WTC11 (cell line): ENCODE data around the gene MCRS1. TPM values are rescaled to one million over a fixed set of nuclear protein-coding genes. Genes with fewer than 3 reads are reported as not detected.

Experiments
- ATAC-seq: fragments of 200-7000 bp; cut with Tn5 transposase; 2 replicates; pipeline ENCODE4 v1.10.0; 2021; ENCODE audit warnings: mild to moderate bottlenecking, moderate library complexity
- CTCF ChIA-PET: fragments of 300-600 bp; sonication (Branson Sonifier 250); formaldehyde crosslinking; loops from one replicate; lab custom pipeline; 2021; ENCODE audit warnings: antibody characterized with exemption; lab: Charles Lee
- POLR2A ChIA-PET: fragments of 350-600 bp; sonication (Branson Sonifier 250); formaldehyde crosslinking; loops from one replicate; lab custom pipeline; 2021; ENCODE audit warnings: antibody characterized with exemption; lab: Charles Lee
- DNase-seq: peaks from one replicate; pipeline ENCODE4 v3.0.0; 2021; ENCODE audit warnings: low spot score
- H3K27ac Mint-ChIP-seq: 2 replicates; pipeline ENCODE4 v1.8.0; 2021; ENCODE audit warnings: mixed read lengths
- H3K27me3 Mint-ChIP-seq: 2 replicates; pipeline ENCODE4 v1.8.0; 2021; ENCODE audit warnings: low read depth, mild to moderate bottlenecking, moderate library complexity, mixed read lengths
- H3K36me3 Mint-ChIP-seq: 2 replicates; pipeline ENCODE4 v1.8.0; 2021; ENCODE audit warnings: mixed read lengths
- H3K4me1 Mint-ChIP-seq: 2 replicates; pipeline ENCODE4 v1.8.0; 2022; ENCODE audit warnings: mixed read lengths
- H3K4me3 Mint-ChIP-seq: 2 replicates; pipeline ENCODE4 v1.8.0; 2021; ENCODE audit warnings: mild to moderate bottlenecking, moderate library complexity, mixed read lengths
- H3K9me3 Mint-ChIP-seq: 2 replicates; pipeline ENCODE4 v1.8.0; 2021; ENCODE audit warnings: mixed read lengths
- CBFB ChIP-seq: sonication (generic); formaldehyde crosslinking; IDR thresholded peaks from 2 replicates; pipeline ENCODE4 v1.8.1; 2022; ENCODE audit warnings: mild to moderate bottlenecking, low read depth, missing genetic modification reagents
- E2F1 ChIP-seq: sonication (generic); formaldehyde crosslinking; IDR thresholded peaks from 2 replicates; pipeline ENCODE4 v1.8.0; 2022; ENCODE audit warnings: mild to moderate bottlenecking, missing genetic modification reagents
- ELF4 ChIP-seq: sonication (generic); formaldehyde crosslinking; IDR thresholded peaks from 2 replicates; pipeline ENCODE4 v1.8.1; 2022; ENCODE audit warnings: low read depth, mild to moderate bottlenecking, moderate library complexity, missing genetic modification reagents
- HMGXB4 ChIP-seq: sonication (generic); formaldehyde crosslinking; IDR thresholded peaks from 2 replicates; pipeline ENCODE4 v1.8.1; 2023; ENCODE audit warnings: mild to moderate bottlenecking, moderate library complexity, missing genetic modification reagents
- KAT7 ChIP-seq: sonication (generic); formaldehyde crosslinking; IDR thresholded peaks from 2 replicates; pipeline ENCODE4 v1.8.1; 2023; ENCODE audit warnings: missing genetic modification reagents, mild to moderate bottlenecking, borderline replicate concordance
- MAX ChIP-seq: sonication (generic); formaldehyde crosslinking; IDR thresholded peaks from 2 replicates; pipeline ENCODE4 v1.8.0; 2022; ENCODE audit warnings: mild to moderate bottlenecking, missing genetic modification reagents
- MYBL2 ChIP-seq: sonication (generic); formaldehyde crosslinking; IDR thresholded peaks from 2 replicates; pipeline ENCODE4 v1.8.1; 2023; ENCODE audit warnings: mild to moderate bottlenecking, moderate library complexity, missing genetic modification reagents
- NFATC4 ChIP-seq: fragments of 250-450 bp; sonication (Bioruptor Pico); IDR thresholded peaks from 2 replicates; pipeline ENCODE4 v1.9.0; 2021; ENCODE audit warnings: mild to moderate bottlenecking
- NR2C2 ChIP-seq: sonication (generic); formaldehyde crosslinking; IDR thresholded peaks from 2 replicates; pipeline ENCODE4 v1.8.0; 2022; ENCODE audit warnings: mild to moderate bottlenecking, missing genetic modification reagents
- PREB ChIP-seq: sonication (generic); formaldehyde crosslinking; IDR thresholded peaks from 2 replicates; pipeline ENCODE4 v1.8.1; 2022; ENCODE audit warnings: mild to moderate bottlenecking, missing genetic modification reagents, moderate library complexity, borderline replicate concordance
- PRRX2 ChIP-seq: fragments of 250-450 bp; sonication (Bioruptor Pico); IDR thresholded peaks from 2 replicates; pipeline ENCODE4 v1.8.0; 2021; ENCODE audit warnings: mild to moderate bottlenecking
- ZNF138 ChIP-seq: sonication (generic); formaldehyde crosslinking; conservative IDR thresholded peaks from 2 replicates; pipeline ENCODE4 v1.8.1; 2022; ENCODE audit warnings: mild to moderate bottlenecking, moderate library complexity, missing genetic modification reagents
- ZNF263 ChIP-seq: sonication (generic); formaldehyde crosslinking; IDR thresholded peaks from 2 replicates; pipeline ENCODE4 v1.8.1; 2022; ENCODE audit warnings: low read depth, mild to moderate bottlenecking, moderate library complexity, missing genetic modification reagents
- ZNF281 ChIP-seq: sonication (generic); formaldehyde crosslinking; IDR thresholded peaks from 2 replicates; pipeline ENCODE4 v1.8.0; 2023; ENCODE audit warnings: mild to moderate bottlenecking, missing genetic modification reagents
- total RNA-seq: library from RNA; stranded (reverse); gene quantifications from 3 replicates; pipeline ENCODE4 v1.2.3, GENCODE V29; 2021
- TF ChIP-seq, protein P1 (sequence below): sonication (generic); formaldehyde crosslinking; IDR thresholded peaks from 2 replicates; pipeline ENCODE4 v1.8.0; 2022; ENCODE audit warnings: mild to moderate bottlenecking, missing genetic modification reagents
- TF ChIP-seq, protein P2 (sequence below): sonication (generic); formaldehyde crosslinking; IDR thresholded peaks from 2 replicates; pipeline ENCODE4 v1.8.1; 2023; ENCODE audit warnings: mild to moderate bottlenecking, missing genetic modification reagents
- TF ChIP-seq, protein P3 (sequence below): sonication (generic); formaldehyde crosslinking; IDR thresholded peaks from 2 replicates; pipeline ENCODE4 v1.8.1; 2023; ENCODE audit warnings: mild to moderate bottlenecking, missing genetic modification reagents

MCRS1 gene
- total RNA-seq, 1 experiment from 2014 or later = 105 TPM

DNA sequence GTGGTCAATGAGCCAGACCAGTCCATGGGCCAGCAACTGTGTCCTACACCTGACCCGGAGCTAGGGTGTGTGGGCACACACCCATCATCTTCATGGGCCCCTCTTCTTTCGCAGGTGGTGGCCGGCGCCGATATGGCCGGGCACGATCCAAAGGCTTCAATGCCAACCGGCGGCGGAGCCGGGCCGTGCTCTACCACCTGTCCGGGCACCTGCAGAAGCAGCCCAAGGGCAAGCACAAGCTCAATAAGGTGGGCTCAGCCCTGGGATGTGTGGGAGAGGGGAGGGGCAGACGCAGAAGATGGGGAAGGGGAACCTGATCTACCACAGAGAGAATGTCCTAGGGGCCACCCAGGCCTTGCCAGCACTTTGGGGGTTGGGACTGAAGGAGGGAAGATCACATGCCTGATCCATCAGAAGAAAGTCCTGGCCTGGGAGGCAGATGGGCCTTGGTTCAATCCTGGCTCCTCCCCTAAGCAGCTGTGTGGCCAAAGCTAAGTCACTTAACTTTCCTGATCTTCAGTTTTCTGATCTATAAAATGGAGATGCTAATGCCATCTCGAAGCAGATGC is 25.3 kb downstream of the MCRS1 start (continued):
- no peak for TF ChIP-seq ZNF263 (CRISPR knock-in tag)
- TF ChIP-seq ZNF138 (CRISPR knock-in tag) = no peak
- TF ChIP-seq PRRX2 = no peak
- TF ChIP-seq, all 79 proteins: peak for 0

DNA sequence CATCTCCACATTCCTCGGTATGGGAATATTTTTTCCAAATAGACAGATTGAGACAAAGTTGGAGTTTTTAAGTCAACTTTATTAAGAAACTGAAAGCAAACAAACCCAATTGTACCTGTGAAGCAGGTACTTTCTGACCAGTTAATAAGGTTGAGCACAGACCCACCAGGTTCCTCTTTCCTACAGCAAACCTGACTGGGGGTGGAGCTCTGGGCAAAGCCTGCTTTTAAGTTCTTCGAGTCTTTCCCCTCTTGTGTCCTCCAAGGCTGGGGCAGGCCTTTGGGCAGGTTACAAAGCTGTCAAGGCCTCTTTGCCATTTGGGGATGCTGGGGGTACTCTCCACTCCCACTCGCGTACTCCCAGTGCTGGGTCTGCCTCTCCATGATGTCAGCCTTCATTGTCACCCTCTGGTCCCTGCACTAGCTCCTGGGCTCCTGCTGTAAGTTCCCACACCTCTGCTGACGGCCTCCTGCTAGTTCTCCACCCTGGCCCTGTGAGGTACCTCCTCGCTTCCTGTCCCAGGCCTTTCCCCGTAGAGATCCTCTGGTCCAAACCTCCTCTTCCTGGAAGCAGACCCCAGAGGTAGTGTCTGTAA is 25.9 kb downstream of the MCRS1 start:
- ChIA-PET CTCF (interaction anchor here (0.8 to 4.9 kb wide), 3 partner anchors 11 to 195 kb away, joined by 3 to 34 read pairs (median 11); partner anchors contain the start of gene DNAJC22), POLR2A (no interaction called here)
- no peak overlapping the region for H3K4me3 Mint-ChIP-seq
- peaks cover 95% of the 10 kb centered on the region for H3K27me3 Mint-ChIP-seq
- DNase-seq (no peak), ATAC-seq (no peak)
- TF ChIP-seq ZNF281 (CRISPR knock-in tag) (no peak), HMGXB4 (no peak), ZNF138 (CRISPR knock-in tag) (no peak), ELF4 (CRISPR knock-in tag) (no peak), NFATC4 (CRISPR knock-in tag) (no peak), E2F1 (CRISPR knock-in tag) (no peak), KAT7 (no peak), CBFB (CRISPR knock-in tag) (no peak), MYBL2 (CRISPR knock-in tag) (no peak), NR2C2 (CRISPR knock-in tag) (no peak), PREB (CRISPR knock-in tag) (no peak), MAX (no peak)
- TF ChIP-seq, protein P1, sequence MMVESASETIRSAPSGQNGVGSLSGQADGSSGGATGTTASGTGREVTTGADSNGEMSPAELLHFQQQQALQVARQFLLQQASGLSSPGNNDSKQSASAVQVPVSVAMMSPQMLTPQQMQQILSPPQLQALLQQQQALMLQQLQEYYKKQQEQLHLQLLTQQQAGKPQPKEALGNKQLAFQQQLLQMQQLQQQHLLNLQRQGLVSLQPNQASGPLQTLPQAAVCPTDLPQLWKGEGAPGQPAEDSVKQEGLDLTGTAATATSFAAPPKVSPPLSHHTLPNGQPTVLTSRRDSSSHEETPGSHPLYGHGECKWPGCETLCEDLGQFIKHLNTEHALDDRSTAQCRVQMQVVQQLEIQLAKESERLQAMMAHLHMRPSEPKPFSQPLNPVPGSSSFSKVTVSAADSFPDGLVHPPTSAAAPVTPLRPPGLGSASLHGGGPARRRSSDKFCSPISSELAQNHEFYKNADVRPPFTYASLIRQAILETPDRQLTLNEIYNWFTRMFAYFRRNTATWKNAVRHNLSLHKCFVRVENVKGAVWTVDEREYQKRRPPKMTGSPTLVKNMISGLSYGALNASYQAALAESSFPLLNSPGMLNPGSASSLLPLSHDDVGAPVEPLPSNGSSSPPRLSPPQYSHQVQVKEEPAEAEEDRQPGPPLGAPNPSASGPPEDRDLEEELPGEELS (CRISPR knock-in tag) = no peak
- TF ChIP-seq, protein P2, sequence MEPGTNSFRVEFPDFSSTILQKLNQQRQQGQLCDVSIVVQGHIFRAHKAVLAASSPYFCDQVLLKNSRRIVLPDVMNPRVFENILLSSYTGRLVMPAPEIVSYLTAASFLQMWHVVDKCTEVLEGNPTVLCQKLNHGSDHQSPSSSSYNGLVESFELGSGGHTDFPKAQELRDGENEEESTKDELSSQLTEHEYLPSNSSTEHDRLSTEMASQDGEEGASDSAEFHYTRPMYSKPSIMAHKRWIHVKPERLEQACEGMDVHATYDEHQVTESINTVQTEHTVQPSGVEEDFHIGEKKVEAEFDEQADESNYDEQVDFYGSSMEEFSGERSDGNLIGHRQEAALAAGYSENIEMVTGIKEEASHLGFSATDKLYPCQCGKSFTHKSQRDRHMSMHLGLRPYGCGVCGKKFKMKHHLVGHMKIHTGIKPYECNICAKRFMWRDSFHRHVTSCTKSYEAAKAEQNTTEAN (CRISPR knock-in tag) = no peak
- TF ChIP-seq, protein P3, sequence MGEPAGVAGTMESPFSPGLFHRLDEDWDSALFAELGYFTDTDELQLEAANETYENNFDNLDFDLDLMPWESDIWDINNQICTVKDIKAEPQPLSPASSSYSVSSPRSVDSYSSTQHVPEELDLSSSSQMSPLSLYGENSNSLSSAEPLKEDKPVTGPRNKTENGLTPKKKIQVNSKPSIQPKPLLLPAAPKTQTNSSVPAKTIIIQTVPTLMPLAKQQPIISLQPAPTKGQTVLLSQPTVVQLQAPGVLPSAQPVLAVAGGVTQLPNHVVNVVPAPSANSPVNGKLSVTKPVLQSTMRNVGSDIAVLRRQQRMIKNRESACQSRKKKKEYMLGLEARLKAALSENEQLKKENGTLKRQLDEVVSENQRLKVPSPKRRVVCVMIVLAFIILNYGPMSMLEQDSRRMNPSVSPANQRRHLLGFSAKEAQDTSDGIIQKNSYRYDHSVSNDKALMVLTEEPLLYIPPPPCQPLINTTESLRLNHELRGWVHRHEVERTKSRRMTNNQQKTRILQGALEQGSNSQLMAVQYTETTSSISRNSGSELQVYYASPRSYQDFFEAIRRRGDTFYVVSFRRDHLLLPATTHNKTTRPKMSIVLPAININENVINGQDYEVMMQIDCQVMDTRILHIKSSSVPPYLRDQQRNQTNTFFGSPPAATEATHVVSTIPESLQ = no peak
- no peaks in the 10 kb centered on the region for H3K36me3 Mint-ChIP-seq
- H3K9me3 Mint-ChIP-seq = no peaks in the 10 kb centered on the region
- H3K4me1 Mint-ChIP-seq = peaks cover 38% of the 10 kb centered on the region
- no peak overlapping the region for H3K27ac Mint-ChIP-seq
